Mucosa of descending colon (tissue), 3 donors: ENCODE measurements around the gene CCDC112. TPM values are rescaled to one million over a fixed set of nuclear protein-coding genes. Genes with fewer than 3 reads are reported as not detected.

Source experiments
- ATAC-seq: fragments of 200-7000 bp; cut with Tn5 transposase; one replicate; pipeline ENCODE4 v1.9.1; 2020; ENCODE audit warnings: mild to moderate bottlenecking, moderate library complexity
- DNase-seq, 3 donors: peaks; one replicate each; pipeline ENCODE4 v3.0.0-alpha.2; 2020
- H3K36me3 ChIP-seq: fragments of 200-600 bp; one replicate; pipeline ENCODE4 v1.8.0; 2021; ENCODE audit warnings: low read depth, mild to moderate bottlenecking
- H3K4me1 ChIP-seq: fragments of 200-600 bp; one replicate; pipeline ENCODE4 v1.8.0; 2021; ENCODE audit warnings: low read depth, mild to moderate bottlenecking
- H3K4me3 ChIP-seq: fragments of 200-600 bp; one replicate; pipeline ENCODE4 v1.8.0; 2021; ENCODE audit warnings: mild to moderate bottlenecking
- H3K9me3 ChIP-seq: fragments of 200-600 bp; one replicate; pipeline ENCODE4 v1.8.0; 2021; ENCODE audit warnings: mild to moderate bottlenecking
- intact Hi-C, 2 donors: fragments of 100-400 bp; cut with DNase I in 1 of 2; cut with micrococcal nuclease in 1 of 2; formaldehyde crosslinking; loops; one replicate each; pipeline versions ENCODE4 v1.11.0 to v1.11.1; 2022; cut with DNase I, micrococcal nuclease
- total RNA-seq, 3 donors: library from RNA; stranded (reverse); fragmentation: NEBNext Ultra II Directional in 2 of 3; extraction: Animal tissue kit (Norgen Biotek cat#: 25700) in 2 of 3; gene quantifications; one replicate each; pipeline versions ENCODE4 v1.2.1 to v1.2.4, GENCODE V29; 2021 to 2023
- TF ChIP-seq, protein P1 (sequence below): fragments of 200-600 bp; IDR thresholded peaks from one replicate; pipeline ENCODE4 v1.8.0; 2022; ENCODE audit warnings: antibody characterized with exemption, mild to moderate bottlenecking
- donor health status: DM: no; HTN: no; CAD: no; lungs with moderate emphysema.
- donor health status: DM: no; HTN: no; CAD: no.
- donor health status: DM: no; HTN: yes; CAD: no.

Gene CCDC112
- total RNA-seq, 3 donors from 2014 or later = 9.1 to 11.5 (median 9.2) TPM

DNA sequence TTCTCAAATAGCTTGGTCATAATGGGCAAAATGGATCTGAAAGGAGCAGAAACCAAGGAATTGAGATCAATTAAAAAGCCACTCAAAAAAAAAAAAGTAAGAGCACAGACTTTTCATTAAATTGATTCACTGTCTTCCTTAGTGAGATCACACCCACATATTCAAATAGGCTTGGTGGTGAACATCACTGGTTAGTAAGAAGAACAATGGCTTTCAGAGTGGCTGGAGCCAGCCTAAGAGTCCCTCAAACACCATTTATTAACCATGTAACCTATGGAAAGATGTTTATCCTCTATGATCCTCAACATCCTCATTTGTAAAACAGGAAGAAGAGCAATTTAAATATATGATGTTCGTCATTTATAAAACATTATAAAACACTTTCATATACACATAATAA is 12.4 kb downstream of the CCDC112 start:
- ATAC-seq (no peak), DNase-seq (no peak)
- Histone ChIP-seq H3K9me3 (no peaks in the 10 kb centered on the region), H3K36me3 (no peaks in the 10 kb centered on the region), H3K4me3 (no peak overlapping the region), H3K4me1 (no peaks in the 10 kb centered on the region)
- TF ChIP-seq, protein P1, sequence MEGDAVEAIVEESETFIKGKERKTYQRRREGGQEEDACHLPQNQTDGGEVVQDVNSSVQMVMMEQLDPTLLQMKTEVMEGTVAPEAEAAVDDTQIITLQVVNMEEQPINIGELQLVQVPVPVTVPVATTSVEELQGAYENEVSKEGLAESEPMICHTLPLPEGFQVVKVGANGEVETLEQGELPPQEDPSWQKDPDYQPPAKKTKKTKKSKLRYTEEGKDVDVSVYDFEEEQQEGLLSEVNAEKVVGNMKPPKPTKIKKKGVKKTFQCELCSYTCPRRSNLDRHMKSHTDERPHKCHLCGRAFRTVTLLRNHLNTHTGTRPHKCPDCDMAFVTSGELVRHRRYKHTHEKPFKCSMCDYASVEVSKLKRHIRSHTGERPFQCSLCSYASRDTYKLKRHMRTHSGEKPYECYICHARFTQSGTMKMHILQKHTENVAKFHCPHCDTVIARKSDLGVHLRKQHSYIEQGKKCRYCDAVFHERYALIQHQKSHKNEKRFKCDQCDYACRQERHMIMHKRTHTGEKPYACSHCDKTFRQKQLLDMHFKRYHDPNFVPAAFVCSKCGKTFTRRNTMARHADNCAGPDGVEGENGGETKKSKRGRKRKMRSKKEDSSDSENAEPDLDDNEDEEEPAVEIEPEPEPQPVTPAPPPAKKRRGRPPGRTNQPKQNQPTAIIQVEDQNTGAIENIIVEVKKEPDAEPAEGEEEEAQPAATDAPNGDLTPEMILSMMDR = no peak
- intact Hi-C loops = no loop called here

DNA sequence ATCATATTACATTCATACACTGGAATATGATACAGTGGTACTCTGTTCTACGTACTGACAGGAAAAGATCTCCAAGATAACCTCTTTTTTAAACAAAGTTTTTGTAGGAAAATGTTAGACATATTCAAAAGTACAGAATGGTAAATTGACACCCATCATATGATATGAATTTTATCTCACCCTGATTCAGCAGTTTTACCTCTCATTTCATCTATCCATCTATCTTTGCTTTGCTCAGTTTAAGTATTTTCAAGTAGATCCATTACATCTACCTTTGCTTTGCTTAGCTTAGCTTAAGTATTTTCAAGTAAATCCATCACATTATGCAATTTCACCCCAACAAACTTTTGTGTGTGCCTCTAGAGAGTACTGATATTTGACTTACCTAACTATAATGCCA is 14.3 kb downstream of the CCDC112 start:
- Histone ChIP-seq H3K4me1 (no peaks in the 10 kb centered on the region), H3K9me3 (no peaks in the 10 kb centered on the region), H3K36me3 (no peaks in the 10 kb centered on the region), H3K4me3 (no peak overlapping the region)
- TF ChIP-seq, protein P1 = no peak
- no peak for ATAC-seq
- intact Hi-C loops = no loop called here
- no peak for DNase-seq

DNA sequence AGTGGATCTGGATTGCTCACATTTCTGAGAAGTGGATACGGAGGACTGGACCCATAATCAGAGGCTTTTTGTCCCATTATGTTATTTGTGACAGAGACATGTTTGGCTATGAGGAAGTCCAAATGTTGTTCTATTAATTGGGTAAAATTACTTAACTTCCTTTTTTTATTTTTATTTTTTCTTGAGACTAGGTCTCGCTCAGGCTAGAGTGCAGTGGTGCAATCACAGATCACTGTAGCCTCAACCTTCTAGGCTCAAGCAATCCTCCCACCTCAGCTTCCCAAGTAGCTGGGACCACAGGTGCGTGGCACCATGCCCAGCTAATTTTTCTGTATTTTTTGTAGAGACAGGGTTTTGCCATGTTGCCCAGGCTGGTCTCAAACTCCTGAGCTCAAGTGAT is 21.9 kb downstream of the CCDC112 start:
- ATAC-seq = no peak
- TF ChIP-seq, protein P1 = no peak
- H3K4me1 ChIP-seq = peaks cover 16% of the 10 kb centered on the region
- DNase-seq = no peak
- no peaks in the 10 kb centered on the region for H3K9me3 ChIP-seq
- H3K4me3 ChIP-seq = no peak overlapping the region
- intact Hi-C loops = no loop called here
- no peaks in the 10 kb centered on the region for H3K36me3 ChIP-seq

DNA sequence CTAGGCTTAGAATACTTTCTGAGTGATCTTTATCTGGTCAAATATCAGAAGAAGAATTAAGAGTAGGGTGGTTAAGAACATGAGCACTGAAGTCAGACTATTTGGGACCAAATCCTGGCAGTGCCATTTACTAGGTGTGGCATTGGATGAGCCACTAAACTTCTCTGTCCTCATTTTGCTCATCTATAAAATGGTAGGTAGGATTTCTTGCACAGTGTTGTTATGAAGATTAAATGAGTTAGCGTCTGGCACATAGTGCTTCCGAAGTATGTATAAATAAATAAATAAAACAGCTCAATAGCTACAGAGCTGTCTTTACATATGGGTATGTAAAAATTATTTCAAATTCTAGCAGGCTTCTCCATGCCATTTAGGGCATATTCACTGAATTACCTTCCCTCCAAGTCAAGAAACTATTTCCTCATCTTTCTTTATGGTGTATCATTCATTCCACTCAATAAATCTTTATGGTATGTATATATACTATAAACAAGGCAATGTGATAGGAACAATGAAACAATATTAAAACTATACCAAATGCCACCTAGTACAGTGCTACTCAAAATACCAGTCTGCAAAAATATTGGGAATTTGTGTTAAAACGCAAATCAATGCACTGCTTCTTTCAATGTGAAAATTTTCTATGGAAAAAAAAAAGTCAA is 24.0 kb downstream of the CCDC112 start:
- no peaks in the 10 kb centered on the region for H3K9me3 ChIP-seq
- H3K4me1 ChIP-seq = peaks cover 16% of the 10 kb centered on the region
- DNase-seq = no peak
- no peaks in the 10 kb centered on the region for H3K36me3 ChIP-seq
- H3K4me3 ChIP-seq = no peak overlapping the region
- intact Hi-C loops = no loop called here
- TF ChIP-seq, protein P1 = no peak
- ATAC-seq = peak; percentile 96

DNA sequence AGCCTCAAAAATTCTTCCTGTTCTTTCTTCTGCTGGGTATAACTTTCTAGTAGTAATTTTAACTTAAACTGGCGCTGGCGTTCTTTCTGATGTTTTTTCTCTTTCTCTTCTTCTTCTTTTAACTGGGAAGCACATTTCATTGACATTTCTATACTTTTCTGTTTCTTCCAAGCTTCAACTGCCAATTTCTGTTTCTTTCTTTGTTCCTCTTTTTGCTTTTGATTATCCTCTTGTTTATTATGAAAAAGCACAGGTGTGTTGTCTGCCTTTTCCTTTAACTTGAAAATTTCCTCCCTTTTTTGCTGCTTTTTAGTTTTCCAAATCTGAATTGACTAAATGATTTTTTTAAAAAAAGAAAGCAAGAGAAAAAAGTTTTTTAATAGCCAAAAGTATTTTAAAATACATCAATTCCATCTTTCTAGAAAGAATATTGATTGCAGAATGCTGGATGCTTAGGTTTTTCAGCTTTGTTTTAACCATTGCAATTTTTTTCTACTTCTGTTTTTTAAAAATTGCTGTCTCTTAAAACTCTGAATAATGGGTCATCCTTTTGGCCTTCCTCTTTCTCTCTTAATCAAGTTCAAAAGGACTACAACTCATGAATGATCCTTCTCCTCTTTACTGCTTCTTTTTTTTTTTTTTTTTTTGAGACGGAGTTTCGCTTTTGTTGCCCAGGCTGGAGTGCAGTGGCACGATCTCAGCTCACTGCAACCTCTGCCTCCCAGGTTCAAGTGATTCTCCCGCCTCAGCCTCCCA is 25.0 kb downstream of the CCDC112 start:
- TF ChIP-seq, protein P1 = no peak

More for the DNA sequence above, 25.0 kb downstream of the CCDC112 start:
- no peaks in the 10 kb centered on the region for H3K36me3 ChIP-seq
- DNase-seq (no peak), ATAC-seq (no peak)
- peaks cover 16% of the 10 kb centered on the region for H3K4me1 ChIP-seq
- intact Hi-C loops = no loop called here
- H3K4me3 ChIP-seq = no peak overlapping the region
- no peaks in the 10 kb centered on the region for H3K9me3 ChIP-seq
